Subcutaneous adipose tissue (tissue), 4 donors: Measurements from ENCODE around the gene CDK18. TPM values are rescaled to one million over a fixed set of nuclear protein-coding genes. Genes with fewer than 3 reads are reported as not detected.

Experiments used
- CTCF ChIP-seq: fragments of 450-650 bp; IDR thresholded peaks from one replicate; pipeline ENCODE4 v1.5.1; 2016; ENCODE audit warnings: low read depth, mild to moderate bottlenecking, control low read depth, antibody characterized with exemption, moderate library complexity
- total RNA-seq, 4 donors: library from RNA; depleted of rRNA; stranded (reverse); fragments of >200 nt; gene quantifications; one replicate each; pipeline ENCODE4 v1.1.0, GENCODE V29; 2016

The CDK18 gene
- total RNA-seq, 4 donors from 2014 or later = 1.6 to 7.8 (median 2.4) TPM

GRCh38 chr1:205571747-205572146, 67.3 kb downstream of the CDK18 start:
- TF ChIP-seq CTCF = no peak

- no peak for TF ChIP-seq CTCF
These were observed 68.0 kb downstream of the CDK18 start for GRCh38 chr1:205572421-205572820.

- TF ChIP-seq CTCF = no peak
These were observed 70.9 kb downstream of the CDK18 start for GRCh38 chr1:205575294-205575885.

- no peak for TF ChIP-seq CTCF
These were observed 71.5 kb downstream of the CDK18 start for GRCh38 chr1:205576011-205576410.

- no peak for TF ChIP-seq CTCF
These were observed 72.6 kb downstream of the CDK18 start for GRCh38 chr1:205576805-205577761.

- no peak for TF ChIP-seq CTCF
These were observed 73.6 kb downstream of the CDK18 start for GRCh38 chr1:205577874-205578658.
